Measurements from ENCODE around the gene CELSR3. TPM values are rescaled to one million over a fixed set of nuclear protein-coding genes. Genes with fewer than 3 reads are reported as not detected.

CELSR3 gene
- total RNA-seq, 1 donor = 1.7 TPM

DNA sequence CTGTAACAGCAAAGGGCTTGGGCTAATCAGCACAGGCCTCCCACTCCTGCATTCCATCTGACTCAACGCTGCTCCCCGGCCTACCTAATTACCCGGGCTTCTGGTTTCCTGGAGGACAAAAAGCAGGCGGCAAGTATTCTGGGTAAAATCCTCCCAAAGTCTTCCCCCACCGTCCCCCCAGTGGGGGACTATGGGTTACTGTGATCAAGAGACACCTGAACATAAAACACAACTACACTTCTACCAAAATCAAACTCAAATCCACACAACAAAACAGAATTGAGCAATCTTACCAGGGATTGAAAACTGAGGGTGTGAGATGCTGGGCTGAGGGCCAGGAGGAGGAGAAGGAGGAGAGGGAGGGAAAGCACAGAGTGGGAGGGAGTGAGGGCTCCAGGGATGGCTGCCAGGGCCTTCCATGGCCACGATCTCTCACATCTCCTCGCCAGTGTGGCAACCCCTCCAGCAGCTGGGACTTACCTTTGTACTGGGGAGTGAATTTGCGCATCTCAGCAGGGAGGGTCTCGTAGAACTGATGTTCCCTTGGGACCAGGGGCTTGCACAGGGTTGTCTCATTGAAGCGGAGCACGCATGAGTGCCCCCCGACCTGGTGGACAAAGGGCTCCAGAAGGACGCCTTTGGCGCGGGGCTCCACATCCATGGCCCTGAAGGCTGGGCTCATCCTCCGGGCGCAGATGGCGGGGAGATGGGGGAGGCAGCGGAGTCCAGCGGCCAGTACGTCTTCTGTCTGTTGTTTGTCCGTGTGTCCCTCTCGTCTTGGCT, 32.1 kb upstream of the CELSR3 start:
- DNase-seq (ENCODE audit: low read depth) = peak; percentile 92
- peak overlapping the region; percentile 38 for H3K4me3 ChIP-seq (ENCODE audit: low read depth, low read length)
- TF ChIP-seq, protein P1, sequence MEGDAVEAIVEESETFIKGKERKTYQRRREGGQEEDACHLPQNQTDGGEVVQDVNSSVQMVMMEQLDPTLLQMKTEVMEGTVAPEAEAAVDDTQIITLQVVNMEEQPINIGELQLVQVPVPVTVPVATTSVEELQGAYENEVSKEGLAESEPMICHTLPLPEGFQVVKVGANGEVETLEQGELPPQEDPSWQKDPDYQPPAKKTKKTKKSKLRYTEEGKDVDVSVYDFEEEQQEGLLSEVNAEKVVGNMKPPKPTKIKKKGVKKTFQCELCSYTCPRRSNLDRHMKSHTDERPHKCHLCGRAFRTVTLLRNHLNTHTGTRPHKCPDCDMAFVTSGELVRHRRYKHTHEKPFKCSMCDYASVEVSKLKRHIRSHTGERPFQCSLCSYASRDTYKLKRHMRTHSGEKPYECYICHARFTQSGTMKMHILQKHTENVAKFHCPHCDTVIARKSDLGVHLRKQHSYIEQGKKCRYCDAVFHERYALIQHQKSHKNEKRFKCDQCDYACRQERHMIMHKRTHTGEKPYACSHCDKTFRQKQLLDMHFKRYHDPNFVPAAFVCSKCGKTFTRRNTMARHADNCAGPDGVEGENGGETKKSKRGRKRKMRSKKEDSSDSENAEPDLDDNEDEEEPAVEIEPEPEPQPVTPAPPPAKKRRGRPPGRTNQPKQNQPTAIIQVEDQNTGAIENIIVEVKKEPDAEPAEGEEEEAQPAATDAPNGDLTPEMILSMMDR (IDR thresholded peaks at IDR 0.05; ENCODE audit: insufficient read depth, low read depth, low read length) = no peak

DNA sequence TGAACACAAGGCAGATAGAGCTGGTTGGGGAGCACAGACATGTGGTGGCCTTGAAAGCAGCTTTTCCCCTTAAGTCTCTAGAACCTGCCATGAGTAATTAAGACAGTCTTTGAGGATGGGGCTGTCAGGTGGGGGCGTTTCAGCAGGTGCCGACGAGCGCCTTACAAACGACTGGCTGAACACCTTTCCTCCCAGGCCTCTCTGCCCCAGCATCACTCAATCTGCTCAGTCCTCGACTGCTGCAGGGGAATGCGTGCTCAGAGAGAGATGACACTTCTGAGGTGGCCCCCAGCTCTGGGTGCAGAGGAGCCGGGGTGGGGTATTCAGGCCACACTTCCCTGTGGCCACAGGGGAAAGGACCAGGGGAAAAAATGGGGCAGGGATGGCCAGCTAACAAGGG, 31.1 kb upstream of the CELSR3 start:
- no peak for DNase-seq (ENCODE audit: low read depth)
- peak overlapping the region; percentile 36 for H3K4me3 ChIP-seq (ENCODE audit: low read depth, low read length)
- TF ChIP-seq, protein P1 (IDR thresholded peaks at IDR 0.05; ENCODE audit: insufficient read depth, low read depth, low read length) = no peak

DNA sequence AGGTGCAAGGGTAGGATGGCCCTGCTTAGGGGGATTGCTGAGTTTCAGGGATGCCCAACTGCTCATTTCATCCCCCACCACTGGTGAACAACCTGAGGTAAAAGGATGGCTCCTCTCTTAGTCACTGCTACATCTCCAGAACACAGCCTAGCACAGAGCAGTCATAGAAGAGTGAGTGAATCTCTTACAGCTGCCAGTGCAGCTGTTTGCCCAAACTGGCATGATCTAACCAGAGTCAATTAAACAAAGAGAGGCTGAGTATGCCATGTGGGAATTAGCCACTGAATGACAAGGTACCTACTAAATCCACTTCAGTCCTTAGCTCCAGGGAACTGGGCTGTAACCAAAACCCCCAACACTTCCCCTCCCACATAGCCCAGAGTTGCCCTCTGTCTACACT, 29.9 kb upstream of the CELSR3 start:
- no peak overlapping the region for H3K4me3 ChIP-seq (ENCODE audit: low read depth, low read length)
- DNase-seq (ENCODE audit: low read depth) = no peak
- TF ChIP-seq, protein P1 (IDR thresholded peaks at IDR 0.05; ENCODE audit: insufficient read depth, low read depth, low read length) = no peak

DNA sequence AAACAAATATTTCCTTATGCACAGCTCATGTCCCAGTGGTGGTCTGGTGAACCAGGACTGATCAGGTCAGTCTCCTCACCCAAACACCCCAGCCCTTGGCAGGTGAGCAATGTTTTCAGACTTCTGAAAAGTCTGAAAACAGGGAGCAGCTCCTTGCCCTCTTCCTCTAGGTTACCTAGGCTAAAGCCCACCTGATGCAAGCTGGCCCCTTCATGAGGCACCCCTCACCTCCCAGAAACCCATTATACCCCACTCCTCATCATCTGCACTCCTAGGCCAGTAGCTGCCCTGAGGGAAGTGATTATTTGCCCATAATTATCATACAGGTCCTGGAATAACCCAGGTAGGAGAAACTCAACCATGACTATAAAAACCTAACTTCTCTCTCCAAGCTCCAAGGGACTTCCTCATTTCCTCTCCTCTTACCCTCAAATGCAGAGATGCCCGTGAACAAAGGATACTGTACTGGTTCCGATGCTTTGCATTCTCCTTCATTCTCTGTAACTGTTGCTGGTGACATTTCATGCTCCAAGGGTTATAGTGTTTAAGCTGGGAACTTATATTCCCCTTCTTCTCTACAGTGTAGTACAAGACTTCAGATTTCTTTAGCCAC, 28.3 kb upstream of the CELSR3 start:
- no peak overlapping the region for H3K4me3 ChIP-seq (ENCODE audit: low read depth, low read length)
- DNase-seq (ENCODE audit: low read depth) = no peak
- TF ChIP-seq, protein P1 (IDR thresholded peaks at IDR 0.05; ENCODE audit: insufficient read depth, low read depth, low read length) = no peak

DNA sequence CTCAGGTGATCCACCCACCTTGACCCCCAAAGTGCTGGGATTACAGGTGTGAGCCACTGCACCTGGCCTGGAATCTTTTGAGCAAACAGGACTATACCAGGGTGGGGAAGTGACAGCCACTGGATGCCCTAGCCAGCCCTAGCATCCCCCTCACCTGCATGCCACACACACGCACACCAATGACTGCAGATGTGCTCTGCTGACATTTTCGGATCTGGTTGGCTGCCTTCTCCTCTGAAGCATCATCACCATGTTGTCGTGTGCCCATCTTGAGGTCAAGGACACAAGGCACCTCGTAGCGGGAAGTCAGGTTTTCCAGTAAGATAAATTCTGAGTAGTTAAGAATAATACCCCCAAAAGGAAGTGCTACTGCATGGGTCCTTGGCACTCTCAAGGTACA, 26.7 kb upstream of the CELSR3 start:
- DNase-seq (ENCODE audit: low read depth) = no peak
- no peak overlapping the region for H3K4me3 ChIP-seq (ENCODE audit: low read depth, low read length)
- TF ChIP-seq, protein P1 (IDR thresholded peaks at IDR 0.05; ENCODE audit: insufficient read depth, low read depth, low read length) = no peak

DNA sequence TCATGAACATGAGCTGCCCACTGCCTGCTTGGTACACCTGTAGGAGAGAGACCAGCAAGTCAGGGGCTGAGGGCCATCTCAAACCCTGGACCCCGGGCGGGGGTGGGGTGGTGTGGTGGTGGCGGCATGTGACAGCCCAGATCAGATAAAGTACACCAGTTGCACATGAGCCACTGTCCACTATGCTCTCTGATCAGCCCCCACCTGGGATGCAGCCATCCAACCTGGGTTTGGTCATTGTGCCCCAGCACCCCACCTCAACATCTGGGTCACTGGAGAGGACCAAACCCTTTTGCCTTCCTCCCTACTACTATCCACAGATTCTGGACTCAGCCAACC, 26.0 kb upstream of the CELSR3 start:
- no peak overlapping the region for H3K4me3 ChIP-seq (ENCODE audit: low read depth, low read length)
- DNase-seq (ENCODE audit: low read depth) = no peak
- TF ChIP-seq, protein P1 (IDR thresholded peaks at IDR 0.05; ENCODE audit: insufficient read depth, low read depth, low read length) = no peak

All from fibroblast of villous mesenchyme (primary cell).